ENCODE measurements around the gene HECW1.

Gene HECW1

GRCh38 chr7:43502941-43503340 lies 390.5 kb downstream of the HECW1 start:
- DNase-seq (ENCODE audit: low spot score) = no peak

DNA sequence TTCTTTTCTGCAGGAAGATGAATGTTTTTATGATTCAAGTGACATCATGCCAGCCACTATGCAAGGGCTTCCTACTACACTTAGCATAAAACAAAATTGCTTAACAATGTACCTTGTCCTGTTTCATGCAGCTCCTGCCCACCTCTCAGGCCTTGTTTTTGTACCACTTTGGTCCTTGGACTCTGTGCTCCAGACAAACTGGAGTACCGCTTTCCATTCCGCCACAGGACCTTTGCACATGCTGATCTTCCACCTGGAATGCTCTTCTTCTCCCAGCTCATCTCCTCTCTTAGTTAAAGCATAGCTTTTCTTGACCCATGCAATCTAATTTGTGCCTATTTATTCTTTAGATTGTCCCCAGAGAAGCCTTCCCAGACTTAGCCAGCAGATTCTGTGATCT lies 393.0 kb downstream of the HECW1 start:
- no peak for DNase-seq (ENCODE audit: low spot score)

GRCh38 chr7:43506460-43506859 lies 394.0 kb downstream of the HECW1 start:
- no peak for DNase-seq (ENCODE audit: low spot score)

DNA sequence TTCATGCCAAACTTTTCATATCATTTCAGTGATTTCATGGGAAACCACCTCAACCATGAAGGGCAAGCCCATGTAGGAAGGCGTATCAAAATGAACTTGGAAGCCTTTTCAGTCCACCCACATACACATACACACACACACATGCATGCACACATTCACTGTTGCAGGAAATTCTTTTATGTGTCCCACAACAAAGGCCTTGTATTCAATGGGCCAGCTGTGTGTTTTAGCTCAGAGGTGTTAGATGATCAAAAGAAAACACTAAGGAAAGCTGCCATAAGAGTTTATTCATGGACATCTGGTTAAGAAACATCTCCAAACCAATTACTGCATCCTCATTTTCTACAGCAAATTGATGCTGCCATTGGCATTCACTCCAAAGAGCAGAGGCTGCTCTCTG lies 396.0 kb downstream of the HECW1 start:
- no peak for DNase-seq (ENCODE audit: low spot score)

GRCh38 chr7:43509906-43510305 lies 397.5 kb downstream of the HECW1 start:
- no peak for DNase-seq (ENCODE audit: low spot score)

DNA sequence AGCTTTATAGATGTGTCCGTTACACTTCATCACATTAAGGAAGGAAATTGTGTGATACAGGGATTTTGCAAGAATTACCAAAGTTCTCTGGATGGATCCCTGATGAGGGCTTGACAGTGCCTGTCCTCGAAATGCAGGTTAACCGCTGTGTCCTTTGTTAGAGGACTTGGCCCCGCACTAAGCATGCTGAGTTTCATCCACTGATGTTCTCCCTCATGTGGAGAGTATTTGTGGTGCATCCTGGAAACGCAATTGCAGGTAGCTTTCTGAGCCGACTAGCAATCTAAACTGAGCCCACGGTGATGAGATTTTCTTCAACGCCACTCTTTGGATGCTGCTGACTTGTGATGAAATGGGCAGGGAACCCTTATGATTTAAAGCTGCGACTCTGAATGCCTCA lies 398.6 kb downstream of the HECW1 start:
- no peak for DNase-seq (ENCODE audit: low spot score)

- no peak for DNase-seq (ENCODE audit: low spot score)
These were observed 399.5 kb downstream of the HECW1 start for GRCh38 chr7:43511769-43512515.

GRCh38 chr7:43513251-43513650 lies 400.8 kb downstream of the HECW1 start:
- DNase-seq (ENCODE audit: low spot score) = no peak

GRCh38 chr7:43516581-43517342 lies 404.3 kb downstream of the HECW1 start:
- DNase-seq (ENCODE audit: low spot score) = no peak

GRCh38 chr7:43517464-43517863 lies 405.0 kb downstream of the HECW1 start:
- DNase-seq (ENCODE audit: low spot score) = no peak

DNA sequence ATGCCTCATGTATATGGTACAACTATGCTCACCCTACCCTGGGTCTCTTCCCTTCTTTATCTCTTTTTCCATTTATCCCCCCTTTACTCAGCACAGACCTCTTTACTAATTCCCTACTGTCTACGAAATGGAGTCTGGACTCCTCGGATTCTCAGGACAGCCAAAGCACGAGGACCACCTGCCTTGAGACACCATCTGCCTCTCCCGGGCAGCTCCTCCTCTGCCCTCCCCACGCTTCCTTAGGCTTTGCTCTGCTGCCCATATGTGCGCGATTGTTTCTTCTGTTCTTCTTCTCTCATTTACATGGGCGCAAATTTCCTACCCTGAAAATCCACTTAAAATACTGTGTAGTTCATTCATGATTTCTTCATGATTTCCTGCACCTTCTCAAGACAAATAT lies 407.8 kb downstream of the HECW1 start:
- DNase-seq (ENCODE audit: low spot score) = no peak

- peak; percentile 88 for DNase-seq (ENCODE audit: low spot score)
These were observed 410.1 kb downstream of the HECW1 start for GRCh38 chr7:43522406-43523156.

DNA sequence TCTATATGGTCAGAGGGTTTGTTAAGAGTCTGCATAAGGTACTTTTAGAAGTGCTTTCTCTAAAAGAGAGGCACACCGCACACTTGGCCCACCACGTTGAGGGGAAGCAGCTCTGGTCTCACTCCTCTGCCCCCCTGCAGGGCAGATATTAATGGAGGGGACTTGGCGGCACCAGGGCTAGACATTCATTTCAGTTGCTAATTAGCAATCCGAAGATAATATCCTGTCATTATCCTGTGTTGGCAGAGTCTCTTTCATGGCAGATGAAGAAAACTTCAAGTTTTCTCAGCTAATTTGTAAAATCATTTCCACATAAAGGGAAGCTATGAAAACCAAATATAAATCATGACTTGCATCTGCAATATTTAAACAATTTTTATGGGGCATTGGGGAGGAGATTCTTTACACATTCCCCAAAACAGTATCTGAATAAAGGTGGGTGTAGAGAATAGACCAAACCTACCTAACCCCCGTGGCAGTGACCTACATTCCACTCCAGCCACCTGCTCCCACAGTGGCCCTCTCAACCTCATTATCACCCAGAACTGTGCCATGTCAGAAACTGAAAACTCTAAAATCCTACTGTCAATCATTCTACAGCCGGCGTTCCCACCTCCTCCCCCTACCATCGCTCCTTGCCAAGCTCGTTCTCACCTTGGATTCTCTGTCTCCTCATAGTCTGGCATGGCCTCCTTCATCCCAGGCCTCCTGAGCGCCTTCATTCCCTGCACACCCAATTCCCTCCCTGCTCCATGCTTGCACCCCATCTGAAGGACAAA lies 416.3 kb downstream of the HECW1 start:
- no peak for DNase-seq (ENCODE audit: low spot score)

DNA sequence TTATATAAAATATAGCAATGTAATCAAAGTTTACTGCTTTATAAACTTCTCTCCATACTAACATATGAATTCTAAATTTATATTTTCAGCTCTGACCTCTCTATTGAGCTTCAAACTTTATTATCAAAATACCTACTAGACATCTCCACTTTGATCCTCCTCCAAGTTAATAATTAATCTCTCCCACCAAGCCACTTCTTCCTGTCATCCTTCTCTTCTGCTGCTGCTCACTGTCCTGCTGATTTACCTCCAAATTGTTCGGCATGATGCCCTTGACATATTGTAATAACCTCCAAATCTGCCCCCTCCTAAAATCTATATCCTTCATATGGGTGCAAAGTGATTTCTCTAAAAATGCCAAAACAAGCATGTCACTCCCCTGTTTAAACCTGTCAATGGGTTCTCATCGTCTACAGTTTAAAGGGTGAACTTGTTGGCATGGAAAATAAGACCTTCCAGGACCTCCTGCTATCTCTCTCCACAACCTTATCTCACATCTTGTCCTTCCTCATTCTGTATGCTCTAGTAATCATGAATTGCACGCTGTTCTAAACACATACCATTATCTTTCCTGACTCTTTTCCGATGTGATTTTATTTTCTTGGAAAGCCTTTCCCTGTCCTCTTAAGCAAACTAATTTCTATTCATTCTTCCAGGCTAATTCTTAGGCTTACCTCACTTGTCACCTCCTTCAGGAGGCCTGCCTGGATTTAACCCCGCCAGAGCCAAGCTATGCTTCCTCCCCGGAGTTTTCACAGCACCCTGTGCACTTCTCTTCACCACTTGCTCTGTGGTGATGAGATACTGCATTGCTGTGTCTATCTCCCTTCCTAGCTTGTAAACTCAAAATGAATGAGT lies 418.3 kb downstream of the HECW1 start:
- DNase-seq (ENCODE audit: low spot score) = no peak

DNA sequence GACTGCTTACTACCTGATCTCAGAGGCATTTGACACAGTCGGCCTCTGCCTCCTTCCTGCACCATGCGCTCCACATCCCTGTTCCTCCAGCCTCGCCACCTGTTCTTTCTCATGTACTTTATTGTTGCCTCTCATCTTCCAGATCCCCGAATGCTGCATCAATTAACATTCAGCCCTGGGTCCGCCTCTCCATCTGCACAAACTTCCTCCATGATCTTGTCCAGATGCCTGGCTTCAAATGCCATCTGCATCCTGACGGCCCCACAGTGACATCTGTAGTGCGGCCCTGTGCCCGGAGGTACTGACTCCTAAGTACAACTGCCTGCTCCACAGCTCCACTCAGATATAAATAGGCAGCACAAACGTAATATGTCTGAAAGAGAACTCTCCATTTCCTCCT lies 419.3 kb downstream of the HECW1 start:
- no peak for DNase-seq (ENCODE audit: low spot score)

GRCh38 chr7:43533801-43534479 lies 421.5 kb downstream of the HECW1 start:
- peak; percentile 27 for DNase-seq (ENCODE audit: low spot score)

DNA sequence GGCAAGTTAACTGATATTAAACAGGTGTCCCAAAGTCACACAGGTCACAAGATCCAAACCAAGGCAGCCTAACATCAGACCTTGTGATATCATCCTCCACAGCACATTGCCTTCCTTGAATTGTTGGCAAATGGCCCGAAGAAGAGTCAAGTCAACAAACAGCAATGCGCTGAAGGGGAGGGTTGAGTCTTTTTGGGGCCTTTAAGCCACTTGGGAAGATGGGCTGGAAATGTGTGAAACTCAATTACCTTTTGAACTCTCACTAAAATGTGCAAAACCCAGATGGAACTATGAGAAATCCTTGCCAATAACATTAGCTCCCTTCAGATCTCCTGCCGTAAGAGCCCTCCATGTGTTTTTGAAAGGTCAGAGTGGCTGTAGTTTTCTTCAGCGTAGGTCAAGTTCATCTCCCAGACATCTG lies 422.6 kb downstream of the HECW1 start:
- no peak for DNase-seq (ENCODE audit: low spot score)

DNA sequence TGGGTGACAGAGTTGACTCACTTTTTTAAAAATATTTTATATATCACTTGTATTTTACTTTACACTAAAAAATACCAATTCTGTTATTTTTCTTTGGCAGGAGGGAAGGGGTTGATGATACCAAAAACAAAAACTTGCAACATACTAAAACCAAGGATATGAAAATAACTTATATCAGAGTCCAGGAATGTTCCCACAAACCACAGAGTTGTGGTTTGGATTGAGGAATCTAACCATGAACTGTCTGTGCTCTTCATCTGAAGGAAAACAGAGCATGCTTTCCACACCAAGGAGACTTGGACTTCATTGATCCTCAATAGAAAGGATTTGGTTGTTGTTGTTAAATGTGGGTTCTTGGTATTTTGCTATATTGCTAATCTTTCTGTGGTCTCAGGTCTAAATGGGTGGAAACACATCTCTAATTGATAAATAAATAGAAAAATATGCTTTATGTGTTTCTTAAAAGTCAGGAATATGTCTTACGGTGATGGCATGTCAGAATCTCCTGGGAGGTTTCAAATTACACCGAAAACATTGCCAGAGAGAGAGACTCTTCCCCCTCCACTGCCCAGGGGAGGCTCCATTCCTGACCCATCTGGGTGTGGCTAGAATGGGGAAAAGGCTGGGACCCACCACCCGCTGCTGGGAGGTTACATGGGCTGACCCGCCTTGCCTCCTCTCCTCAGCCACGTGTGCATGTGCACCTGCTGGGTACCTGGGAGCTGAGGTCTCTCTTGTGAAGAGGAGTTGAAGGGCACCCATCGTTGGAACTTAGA lies 423.6 kb downstream of the HECW1 start:
- peak; percentile 81 for DNase-seq (ENCODE audit: low spot score)

GRCh38 chr7:43536773-43537172 lies 424.3 kb downstream of the HECW1 start:
- DNase-seq (ENCODE audit: low spot score) = no peak
